NCI-H1048 (cell line): Measurements from ENCODE around the gene GSX1.
"Not testable (repeated sequence)": the region's sequence is repeated elsewhere in the genome, so short reads cannot be mapped to it uniquely, and the experiment has no call there.

ENCODE experiments used
- DNase-seq: peaks from one replicate; lab custom pipeline; 2025; lab: John Stamatoyannopoulos, UW

The GSX1 gene

DNA sequence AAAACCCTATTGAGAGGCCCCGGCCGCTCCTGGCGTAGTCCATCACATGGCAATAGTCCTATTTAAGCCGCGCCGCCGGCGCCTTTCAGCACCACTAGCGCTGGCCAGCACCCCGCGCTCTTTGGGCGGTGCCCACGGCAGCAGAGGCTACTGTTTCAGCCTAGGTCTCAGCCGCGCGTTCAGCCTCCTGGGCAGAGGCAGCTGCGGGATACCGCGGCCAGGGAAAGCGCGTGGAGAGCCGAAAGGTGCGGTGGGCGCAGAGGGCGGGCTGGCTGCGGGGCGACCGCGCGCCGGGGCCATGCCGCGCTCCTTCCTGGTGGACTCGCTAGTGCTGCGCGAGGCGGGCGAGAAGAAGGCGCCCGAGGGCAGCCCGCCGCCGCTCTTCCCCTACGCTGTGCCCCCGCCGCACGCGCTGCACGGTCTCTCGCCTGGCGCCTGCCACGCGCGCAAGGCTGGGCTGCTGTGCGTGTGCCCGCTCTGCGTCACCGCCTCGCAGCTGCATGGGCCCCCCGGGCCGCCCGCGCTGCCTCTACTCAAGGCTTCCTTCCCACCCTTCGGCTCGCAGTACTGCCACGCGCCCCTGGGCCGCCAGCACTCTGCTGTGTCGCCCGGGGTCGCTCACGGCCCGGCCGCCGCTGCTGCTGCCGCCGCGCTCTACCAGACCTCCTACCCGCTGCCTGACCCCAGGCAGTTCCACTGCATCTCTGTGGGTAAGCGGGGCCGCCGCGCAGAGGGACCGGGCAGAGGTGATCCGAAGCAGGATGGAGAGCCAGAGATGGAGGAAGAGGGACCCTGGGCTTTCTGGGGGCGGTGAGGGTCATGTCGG, at the start of gene GSX1:
Gene GSX1, plus strand, starts transcription at position 91 of the 826 bp plus-strand sequence. Its CDS starts 208 bp downstream, at position 299.
- DNase-seq = peak; percentile 65

- DNase-seq = no peak
Observed at GRCh38 chr13:27744801-27745200, 47.5 kb upstream of the GSX1 start.

DNA sequence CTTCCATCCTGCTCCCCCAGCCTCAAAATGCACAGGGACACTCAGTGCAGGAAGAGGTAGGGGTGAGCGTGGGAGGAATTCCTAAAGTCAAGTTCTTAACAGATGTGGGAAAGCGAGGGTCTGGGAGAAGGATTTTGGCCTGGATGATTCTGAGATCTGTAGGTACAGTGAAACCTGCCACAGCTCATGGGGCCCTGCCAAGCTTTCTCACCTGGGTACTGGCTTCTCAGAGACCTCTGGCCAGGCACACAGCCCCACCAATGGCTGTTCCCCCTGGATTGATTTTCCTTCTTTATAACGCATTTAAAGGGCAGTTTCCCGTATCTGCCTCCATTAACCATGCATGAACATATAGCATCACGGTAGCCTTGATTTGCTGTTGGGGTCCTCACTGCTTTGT, 47.0 kb upstream of the GSX1 start:
- no peak for DNase-seq

DNA sequence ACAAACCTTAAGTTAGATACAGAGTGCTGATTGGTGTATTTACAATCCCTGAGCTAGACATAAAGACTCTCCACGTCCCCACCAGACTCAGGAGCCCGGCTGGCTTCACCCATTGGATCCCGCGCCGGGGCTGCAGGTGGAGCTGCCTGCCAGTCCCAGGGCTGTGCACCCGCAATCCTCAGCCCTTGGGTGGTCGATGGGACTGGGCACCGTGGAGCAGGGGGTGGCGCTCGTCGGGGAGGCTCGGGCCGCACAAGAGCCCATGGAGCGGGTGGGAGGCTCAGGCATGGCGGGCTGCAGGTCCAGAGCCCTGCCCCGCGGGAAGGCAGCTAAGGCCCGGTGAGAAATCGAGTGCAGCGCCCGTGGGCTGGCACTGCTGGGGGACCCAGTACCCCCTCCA, 44.1 kb upstream of the GSX1 start:
- not testable (repeated sequence) for DNase-seq

GRCh38 chr13:27751953-27752532, 40.2 kb upstream of the GSX1 start:
- no peak for DNase-seq

- no peak for DNase-seq
Observed at GRCh38 chr13:27765650-27766049, 26.6 kb upstream of the GSX1 start.

DNA sequence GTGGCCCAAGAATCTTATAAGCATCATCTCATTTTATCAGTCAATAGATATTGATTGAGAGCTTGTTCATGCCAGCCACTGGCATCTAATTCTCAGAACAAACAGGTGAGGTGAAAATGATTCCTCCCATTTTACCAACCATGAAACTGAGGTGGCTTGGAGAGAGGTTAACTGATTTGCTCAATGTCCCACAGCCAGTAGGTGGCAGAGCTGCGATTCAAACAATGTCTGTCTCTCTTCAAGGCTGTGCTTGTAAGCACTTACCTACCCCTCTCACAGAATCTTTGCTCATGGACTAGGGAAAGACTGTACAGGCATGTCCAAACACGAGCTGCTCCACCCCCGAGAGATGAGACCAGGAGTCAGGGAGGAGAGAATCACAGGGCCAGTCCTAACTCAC, 21.5 kb upstream of the GSX1 start:
- no peak for DNase-seq

GRCh38 chr13:27772651-27773425, 19.4 kb upstream of the GSX1 start:
- no peak for DNase-seq

DNA sequence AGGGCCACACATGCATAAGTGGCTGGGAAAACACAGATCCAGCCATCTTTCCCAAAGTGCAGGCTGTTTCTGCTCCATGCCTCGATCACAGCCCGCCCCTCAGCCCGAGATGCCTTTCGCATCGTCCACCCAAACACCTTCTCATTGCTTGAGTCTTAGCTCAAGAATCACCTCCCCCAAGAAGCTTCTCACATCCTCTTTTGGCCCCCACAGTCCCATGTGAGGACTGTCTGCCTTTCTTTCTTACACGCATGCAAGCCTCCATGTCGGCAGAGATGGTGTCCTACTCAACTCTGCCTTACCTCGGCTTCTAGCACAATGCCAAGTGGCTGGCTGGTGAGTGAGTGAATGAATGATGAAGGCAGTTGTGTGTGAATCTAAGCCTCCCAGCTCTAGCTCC, 18.1 kb upstream of the GSX1 start:
- DNase-seq = no peak

DNA sequence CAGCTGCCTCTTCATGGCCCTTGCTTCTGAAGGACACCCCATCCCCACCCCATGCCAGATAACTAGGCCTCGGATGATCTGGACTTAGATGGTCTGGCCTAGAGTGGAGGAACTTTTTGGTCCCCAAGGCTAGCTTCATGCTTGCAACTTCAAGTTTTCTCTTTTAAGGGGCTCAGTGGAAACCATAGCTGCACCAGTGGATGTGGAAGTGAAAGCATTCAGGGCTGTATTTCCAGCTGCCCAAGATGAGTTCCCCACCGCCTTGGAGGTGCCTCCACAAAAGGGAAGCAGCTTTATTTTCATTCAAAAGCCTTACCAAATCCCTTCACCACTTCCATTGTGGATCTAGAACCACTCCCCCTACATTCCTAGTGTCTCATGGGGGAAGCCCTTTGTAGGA, 17.6 kb upstream of the GSX1 start:
- no peak for DNase-seq

- DNase-seq = no peak
Observed at GRCh38 chr13:27775943-27776342, 16.3 kb upstream of the GSX1 start.

GRCh38 chr13:27782151-27782550, 10.1 kb upstream of the GSX1 start:
- no peak for DNase-seq

DNA sequence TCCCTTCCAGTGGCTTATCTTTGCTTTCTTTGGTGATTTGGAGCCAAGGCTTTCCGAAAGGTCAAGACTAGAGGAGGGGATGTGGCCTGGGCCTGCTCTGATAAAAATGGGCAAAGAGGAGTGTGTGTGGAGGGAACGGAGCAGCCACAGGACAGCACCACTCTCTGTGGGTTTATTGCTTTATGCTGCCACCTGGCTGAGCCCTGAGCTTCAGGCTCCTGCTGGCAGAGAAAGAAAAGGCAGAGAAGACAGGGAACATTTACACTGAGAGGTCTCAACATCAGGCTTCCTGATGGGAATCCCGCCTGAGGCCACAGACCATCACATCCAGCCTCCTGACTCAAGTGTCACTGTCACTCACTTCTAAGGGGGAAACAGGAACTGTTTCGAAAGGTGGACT, 9.2 kb upstream of the GSX1 start:
- DNase-seq = no peak

- no peak for DNase-seq
Observed at GRCh38 chr13:27788271-27788670, 4.0 kb upstream of the GSX1 start.

DNA sequence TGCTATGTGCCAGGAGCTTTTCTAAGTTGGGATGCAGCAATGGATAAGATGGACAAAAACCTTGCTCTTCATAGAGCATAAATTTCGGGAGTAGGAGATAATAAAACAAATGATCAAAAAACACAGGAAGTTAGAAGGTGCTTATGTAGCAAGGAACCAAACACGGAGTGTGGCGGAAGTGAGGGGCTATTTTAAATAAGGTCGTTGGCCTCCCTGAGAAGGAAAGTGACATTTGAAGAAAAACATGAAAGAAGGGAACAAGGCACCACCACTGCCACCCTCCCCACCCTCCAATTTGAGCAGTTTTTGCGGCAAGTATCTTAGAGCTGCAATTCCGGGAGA, 3.2 kb upstream of the GSX1 start:
- DNase-seq = no peak

- no peak for DNase-seq
Observed at GRCh38 chr13:27789495-27790303, 2.6 kb upstream of the GSX1 start.

DNA sequence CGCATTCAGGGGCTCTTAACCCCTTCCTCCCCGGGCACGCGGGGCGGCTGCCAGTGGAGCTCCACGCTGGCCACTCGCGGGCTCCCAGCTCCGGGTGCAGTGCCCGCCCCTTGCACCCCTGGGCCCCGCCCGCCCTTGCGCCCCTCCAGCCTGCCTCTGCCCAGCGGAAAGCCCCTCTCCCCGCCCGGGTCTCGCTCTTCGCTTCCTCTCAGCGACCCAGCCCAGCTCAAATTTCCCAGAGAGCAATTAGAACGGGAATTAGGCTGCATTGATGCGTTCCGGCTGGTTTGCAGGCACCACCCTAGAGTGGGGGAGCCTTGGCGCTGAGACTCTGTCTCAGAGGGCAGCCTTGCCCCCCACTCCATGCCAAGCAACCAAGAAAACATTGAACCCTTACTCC, 1.8 kb upstream of the GSX1 start:
- DNase-seq = no peak

DNA sequence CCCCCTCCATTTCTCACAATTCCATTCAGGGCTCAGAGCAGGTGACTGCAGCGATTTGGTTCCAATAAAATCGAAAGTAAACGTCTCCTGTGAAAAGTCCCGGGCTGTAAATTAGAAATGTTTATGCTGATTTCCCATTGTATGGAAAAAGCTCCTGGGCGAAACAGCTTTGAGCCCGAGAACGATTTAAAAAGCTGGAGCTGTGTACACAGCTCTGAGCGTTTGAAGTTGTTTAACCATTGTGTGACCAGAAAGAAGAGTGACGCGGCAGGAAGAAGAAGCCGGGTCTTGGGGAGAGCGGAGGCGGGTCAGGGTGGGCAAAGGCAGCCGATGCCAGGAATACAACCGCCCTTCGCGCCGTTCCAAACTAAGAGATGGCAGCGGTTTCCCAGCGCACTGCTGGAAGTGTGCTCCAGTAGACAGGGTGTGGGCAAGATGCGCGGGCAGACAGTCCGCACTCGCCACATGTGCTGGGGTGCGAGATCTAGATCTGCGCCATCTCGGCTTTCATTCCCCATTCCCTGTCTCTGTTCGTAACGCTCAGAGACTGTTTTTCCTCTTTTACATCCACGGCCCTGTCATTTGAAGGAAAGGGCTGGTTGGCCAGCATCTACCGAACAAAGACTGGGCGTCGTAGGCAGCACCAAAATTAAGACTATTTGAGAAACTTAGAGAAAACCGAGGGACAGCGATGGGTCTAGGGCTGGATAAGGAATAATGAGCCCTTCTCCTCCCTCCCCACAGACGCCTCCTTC, 960 bp upstream of the GSX1 start:
- no peak for DNase-seq

- no peak for DNase-seq
Observed at GRCh38 chr13:27791901-27792392, 336 bp upstream of the GSX1 start.

GRCh38 chr13:27793507-27794367, 1.5 kb downstream of the GSX1 start:
- no peak for DNase-seq

DNA sequence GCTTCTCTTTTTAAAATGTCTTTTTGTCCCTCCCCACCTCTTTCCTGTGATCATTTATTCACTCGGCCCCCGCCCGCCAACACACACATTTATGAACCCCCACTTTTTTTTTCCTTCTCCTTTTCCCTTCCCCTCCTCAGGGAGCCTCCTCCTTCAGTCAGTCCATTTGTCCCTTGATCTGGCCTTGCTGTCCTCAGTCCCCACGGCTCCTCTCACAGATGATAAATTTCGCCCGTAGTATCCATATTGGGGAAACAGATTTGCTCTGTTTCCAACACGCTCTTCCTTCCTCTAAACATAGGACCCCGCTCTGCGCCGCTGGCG, 2.0 kb downstream of the GSX1 start:
- DNase-seq = no peak
